Stimulated activated CD4-positive, alpha-beta T cell treated with anti-CD3 and anti-CD28 coated beads, TNF-alpha, amount 100 ng/mL, for 4 hours (primary cell): ENCODE results near the gene TEX51.

ENCODE experiments used
- DNase-seq, 3 experiments: peaks; one replicate each; pipeline ENCODE4 v3.0.0-alpha.2; 2020; ENCODE audit warnings: low read depth in 3 of 3

The TEX51 gene

GRCh38 chr2:126898636-126899035, at the start of gene TEX51:
TEX51 (plus strand) TSS chr2:126898890; CDS start chr2:126898919, 29 bp downstream.
- DNase-seq: no peak

DNA sequence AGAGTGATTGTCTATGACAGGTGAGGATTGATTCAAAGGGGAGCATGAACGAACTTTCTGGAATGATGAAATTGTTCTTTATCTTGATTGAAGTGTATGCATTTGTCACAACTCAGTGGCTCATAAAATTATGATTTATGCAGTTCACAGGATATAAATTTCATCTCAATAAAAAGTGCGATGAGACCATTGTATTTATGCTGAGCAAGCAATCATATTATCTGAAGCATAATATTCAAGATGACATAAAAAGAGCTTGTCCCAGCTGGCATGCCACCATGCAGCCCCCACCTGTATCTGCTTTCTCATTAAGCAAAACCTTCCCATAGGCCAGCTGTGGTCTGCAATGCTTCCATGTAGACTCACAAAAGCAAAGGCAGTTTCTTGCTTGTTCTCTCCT, 49.6 kb upstream of the TEX51 start:
- DNase-seq: no peak

DNA sequence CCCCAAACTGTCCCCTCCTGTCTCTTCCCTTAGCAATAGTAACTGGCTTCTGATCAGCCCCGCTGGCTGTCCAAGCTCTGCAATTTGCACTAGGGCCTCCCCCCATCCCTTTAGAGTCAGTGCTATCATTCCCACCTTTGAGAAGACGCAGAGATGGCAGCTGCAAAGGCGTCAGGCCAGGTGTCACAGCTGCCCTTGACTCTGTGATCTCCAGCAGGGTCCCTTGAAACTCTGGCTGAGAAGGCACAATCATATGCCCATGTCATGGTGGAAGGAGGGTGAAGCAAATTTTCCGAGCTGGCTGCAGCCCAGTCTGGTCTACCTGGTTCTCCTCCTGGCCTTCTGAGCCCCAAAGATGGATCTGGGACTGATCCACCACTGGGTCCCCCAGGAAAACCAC, 49.2 kb upstream of the TEX51 start:
- DNase-seq: no peak

GRCh38 chr2:126849991-126850535, 48.6 kb upstream of the TEX51 start:
- DNase-seq: no peak

DNA sequence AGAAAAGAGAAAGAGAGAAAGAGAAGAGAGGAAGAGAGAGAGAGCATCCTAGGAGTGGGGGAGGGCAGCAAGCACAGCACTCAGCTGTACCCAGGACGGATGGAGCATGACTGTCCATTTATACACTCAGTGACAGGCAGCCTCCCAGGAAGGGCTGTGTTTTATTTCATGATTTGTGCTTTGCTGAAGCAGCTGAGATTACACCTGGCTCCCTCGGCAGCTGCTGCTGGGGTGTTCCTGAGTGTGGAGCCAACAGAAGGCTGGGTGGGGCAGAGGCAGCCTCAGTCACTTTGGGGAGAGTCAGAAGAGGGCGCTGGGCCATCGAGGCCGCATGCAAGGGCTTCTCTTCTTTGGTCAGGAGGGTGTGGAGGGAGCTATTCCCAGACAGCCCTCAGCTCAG, 47.8 kb upstream of the TEX51 start:
- DNase-seq: no peak

DNA sequence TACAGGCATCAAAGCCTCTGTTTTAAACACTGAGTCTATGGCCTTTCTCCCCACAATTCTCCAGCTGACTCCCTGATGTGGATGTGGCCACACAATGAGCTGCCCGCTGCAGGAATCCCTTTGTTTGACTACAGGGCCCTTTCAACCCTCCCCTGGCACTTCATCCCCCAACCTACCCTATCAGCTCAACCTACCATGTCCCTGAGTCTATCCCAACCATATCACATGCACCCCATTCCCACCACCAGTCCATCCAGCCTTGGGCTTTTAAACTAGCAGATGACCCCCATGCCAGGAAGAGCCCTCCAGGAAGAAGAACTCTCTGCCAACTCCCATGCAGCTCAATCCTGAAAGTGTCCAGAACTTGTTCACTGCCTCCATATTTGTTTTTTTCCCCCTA, 46.9 kb upstream of the TEX51 start:
- no peak for DNase-seq

DNA sequence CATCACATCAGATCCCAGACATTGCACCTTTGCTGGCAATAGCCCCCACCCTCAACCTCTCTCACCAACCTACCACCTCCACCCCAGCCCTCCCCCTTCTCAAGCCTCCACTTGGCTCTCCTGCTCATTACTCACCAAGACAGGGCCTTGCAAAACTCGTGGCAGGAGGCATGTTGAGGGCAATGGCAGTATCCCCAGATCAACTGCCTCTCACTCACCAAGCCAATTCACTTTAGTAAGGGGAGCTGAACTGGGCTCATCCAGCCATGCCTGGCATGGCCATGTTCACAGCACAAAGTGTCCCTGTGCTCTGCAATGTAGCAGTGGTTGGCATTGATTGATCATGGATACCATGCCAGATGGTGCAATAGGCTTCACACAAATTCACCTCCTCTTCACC, 46.3 kb upstream of the TEX51 start:
- no peak for DNase-seq

GRCh38 chr2:126855606-126856005, 43.1 kb upstream of the TEX51 start:
- no peak for DNase-seq

DNA sequence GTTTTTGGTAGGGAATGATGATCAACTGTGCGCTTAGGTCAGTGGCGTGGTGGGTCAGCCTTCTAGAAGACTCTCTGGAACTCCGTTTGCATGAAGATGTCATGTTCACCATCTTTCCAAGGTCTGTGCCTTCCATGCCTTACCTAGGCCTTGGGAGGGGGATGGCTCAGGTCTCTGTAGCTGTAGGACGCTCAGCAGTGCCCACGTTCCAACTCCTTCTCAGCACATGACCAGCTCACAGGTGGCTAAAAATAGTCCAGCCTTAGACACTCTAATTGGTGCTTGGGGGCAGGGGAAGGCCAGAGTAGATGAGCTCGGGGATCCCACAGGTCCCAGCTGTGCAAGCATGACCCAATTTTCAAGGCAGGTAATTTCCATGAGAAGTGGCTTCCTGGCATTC, 42.3 kb upstream of the TEX51 start:
- DNase-seq: no peak

GRCh38 chr2:126857502-126857901, 41.2 kb upstream of the TEX51 start:
- DNase-seq: no peak

- DNase-seq: no peak
Measured at GRCh38 chr2:126858013-126858412, 40.7 kb upstream of the TEX51 start.

DNA sequence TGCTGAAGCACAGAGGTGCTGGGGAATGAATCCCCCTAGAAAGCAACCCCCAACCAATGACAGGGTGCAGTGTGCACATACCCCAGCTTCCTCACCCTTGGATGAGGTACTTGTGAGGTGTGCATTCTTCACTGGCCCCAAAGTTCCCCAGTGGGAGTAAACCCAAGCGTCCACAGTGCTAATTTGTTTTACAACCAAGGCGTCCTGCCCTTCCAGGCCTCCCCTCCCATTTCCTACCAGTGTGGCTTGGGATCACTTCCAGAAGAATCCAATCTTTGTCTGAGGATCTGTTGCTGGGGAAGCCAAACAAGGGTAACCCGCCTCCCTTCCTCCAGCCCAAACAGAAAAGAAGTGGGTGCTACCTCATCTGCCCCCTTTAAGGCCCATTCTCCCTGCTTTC, 40.3 kb upstream of the TEX51 start:
- DNase-seq: no peak

DNA sequence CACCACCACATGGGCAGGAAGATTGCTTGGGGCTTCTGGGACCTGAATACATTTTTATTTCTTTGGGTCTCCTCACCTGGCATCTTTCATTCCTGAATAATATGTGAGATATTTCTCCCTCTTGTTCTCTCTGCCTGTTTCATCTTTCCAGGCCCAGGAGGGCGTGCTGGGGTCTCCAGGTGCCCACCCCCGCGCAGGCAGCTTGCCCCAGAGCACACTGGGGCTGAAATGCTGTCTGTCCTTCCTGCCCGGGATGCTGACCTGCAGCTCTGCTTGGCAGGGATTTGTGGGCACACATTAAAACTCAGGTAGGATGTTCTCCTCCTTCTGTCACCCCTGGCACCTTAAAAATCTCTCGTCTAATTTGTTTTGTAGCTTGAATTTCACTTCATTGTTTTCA, 39.7 kb upstream of the TEX51 start:
- DNase-seq: no peak

DNA sequence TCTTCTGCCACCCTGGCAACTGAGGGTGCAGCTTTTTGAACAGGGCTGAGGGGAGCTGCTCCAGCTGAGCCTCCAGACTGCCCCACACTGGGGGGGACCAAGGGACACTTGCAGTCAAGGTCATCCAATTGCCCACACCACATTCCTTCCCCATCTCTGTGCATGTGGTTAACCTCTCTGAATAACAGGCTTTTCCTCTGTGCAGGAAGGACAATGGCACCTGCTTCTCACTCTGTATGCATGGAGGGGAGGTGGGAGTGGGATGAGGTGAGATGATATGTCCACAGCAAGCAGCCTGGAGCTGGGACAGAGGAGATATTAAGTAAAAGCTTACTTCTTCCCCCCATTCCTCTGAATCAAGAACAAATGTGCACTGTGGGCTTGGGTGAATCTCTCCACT, 39.1 kb upstream of the TEX51 start:
- DNase-seq: no peak

DNA sequence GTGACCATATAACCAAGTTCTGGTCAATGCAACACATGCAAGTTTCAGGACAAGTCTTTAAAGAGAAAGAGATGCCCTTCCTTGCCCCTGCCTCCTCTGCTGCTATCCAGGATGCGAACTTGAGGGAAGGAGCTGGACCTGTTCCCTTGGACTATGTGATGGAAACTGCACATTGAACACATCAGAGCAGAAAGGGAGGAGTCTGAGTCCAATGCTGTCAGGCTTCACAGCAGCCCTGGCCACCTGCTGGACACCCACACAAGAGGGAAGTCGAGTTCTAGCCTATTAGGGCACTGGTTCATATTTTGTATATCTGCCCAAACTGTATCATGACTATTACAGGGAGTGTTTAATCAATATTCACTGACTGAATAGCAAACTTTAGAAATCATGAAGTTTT, 38.3 kb upstream of the TEX51 start:
- no peak for DNase-seq

DNA sequence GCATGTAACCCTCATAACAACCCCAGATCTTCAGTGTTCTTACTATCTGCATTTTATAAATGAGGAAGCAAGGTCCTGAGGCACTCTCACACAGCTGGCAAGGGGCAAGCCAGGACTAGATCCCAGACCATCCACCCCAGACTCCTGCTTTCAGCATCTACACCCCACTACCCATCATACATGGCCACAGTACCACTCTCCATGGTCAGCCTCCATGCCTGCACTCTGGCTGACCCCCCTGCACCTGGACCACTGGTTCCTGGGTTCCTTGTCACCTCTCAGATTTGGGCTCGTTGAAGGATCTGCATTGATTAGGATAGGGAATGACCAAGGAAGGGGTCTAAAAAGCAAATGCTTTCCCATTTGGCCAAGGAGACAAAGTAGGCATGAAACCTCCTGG, 36.0 kb upstream of the TEX51 start:
- DNase-seq: no peak

GRCh38 chr2:126863336-126864015, 35.2 kb upstream of the TEX51 start:
- DNase-seq: no peak

GRCh38 chr2:126864861-126865260, 33.8 kb upstream of the TEX51 start:
- DNase-seq: no peak

- DNase-seq: no peak
Measured at GRCh38 chr2:126866451-126866850, 32.2 kb upstream of the TEX51 start.

DNA sequence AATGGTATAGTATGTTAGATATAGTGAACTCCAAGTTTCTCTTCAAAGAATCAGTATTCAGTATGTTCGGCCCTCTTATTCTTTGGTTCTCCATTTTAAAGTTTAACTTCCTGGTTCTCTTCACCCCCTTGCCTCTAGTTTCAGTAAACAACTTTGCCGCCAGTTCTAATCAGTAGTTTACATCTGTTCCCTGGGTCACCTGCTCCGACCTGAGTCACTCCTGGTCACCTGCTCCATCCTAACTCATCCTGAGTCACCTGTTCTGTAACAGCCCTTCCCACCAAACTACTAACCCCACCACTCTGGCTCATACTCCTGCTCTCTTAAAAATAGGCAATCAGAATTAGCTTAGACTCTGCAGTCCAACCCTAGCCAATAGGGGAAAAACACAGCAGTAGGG, 23.7 kb upstream of the TEX51 start:
- DNase-seq: no peak

DNA sequence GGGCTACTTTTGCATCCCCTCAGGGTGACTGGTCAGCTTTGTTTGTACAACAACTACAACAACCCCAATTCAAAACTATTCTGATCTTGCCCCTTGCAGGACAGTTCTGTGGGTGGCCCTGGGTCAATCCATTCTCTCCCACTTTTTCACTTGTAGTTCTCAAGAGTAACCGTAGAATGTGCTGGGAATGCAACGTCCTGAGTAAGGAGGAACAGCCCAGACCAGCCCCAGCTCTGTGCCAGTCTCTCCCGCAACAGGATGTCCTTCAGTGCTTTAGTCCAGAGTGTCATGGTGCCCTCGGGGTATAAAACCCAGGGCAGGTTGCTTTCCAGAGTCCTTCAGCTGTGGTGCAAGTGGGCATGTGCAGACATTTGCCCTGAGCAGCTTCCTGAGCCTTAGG, 22.1 kb upstream of the TEX51 start:
- DNase-seq: no peak

- DNase-seq: no peak
Measured at GRCh38 chr2:126877041-126877440, 21.6 kb upstream of the TEX51 start.

GRCh38 chr2:126877861-126878565, 20.7 kb upstream of the TEX51 start:
- DNase-seq: no peak
